SK-N-SH treated with all-trans-retinoic acid at 6 μM for 48 hours (cell line): ENCODE measurements around the gene ACTG2.
"Not testable (repeated sequence)": the region's sequence is repeated elsewhere in the genome, so short reads cannot be mapped to it uniquely, and the experiment has no call there.

Experiments
- ATAC-seq: fragments of 200-7000 bp; cut with Tn5 transposase; 3 replicates; pipeline ENCODE4 v1.9.1; 2020; ENCODE audit warnings: mild to moderate bottlenecking, moderate library complexity
- ARNTL ChIP-seq: fragments of 450-650 bp; formaldehyde crosslinking; IDR thresholded peaks from 2 replicates; pipeline ENCODE4 v1.5.0; 2020; ENCODE audit warnings: low read depth, mild to moderate bottlenecking, moderate library complexity, borderline replicate concordance
- BACH2 ChIP-seq: fragments of 250-450 bp; sonication (Bioruptor Pico); IDR thresholded peaks from 2 replicates; pipeline ENCODE4 v1.9.0; 2021; ENCODE audit warnings: mild to moderate bottlenecking, borderline replicate concordance
- CREB5 ChIP-seq: fragments of 250-450 bp; sonication (Bioruptor Pico); IDR thresholded peaks from 2 replicates; pipeline ENCODE4 v1.5.1; 2020; ENCODE audit warnings: low read depth, mild to moderate bottlenecking, moderate library complexity
- CSRNP3 ChIP-seq: fragments of 250-450 bp; sonication (Bioruptor Pico); IDR thresholded peaks from 2 replicates; pipeline ENCODE4 v1.5.1; 2021; ENCODE audit warnings: mild to moderate bottlenecking, moderate library complexity
- ESRRG ChIP-seq: fragments of 250-450 bp; sonication (Bioruptor Pico); IDR thresholded peaks from 2 replicates; pipeline ENCODE4 v1.6.1; 2021; ENCODE audit warnings: mild to moderate bottlenecking
- GLIS3 ChIP-seq: fragments of 250-450 bp; sonication (Bioruptor Pico); IDR thresholded peaks from 2 replicates; pipeline ENCODE4 v1.5.0; 2020; ENCODE audit warnings: mild to moderate bottlenecking, moderate library complexity
- ISL1 ChIP-seq: fragments of 250-450 bp; sonication (Bioruptor Pico); IDR thresholded peaks from 2 replicates; pipeline ENCODE4 v2.1.2; 2022; ENCODE audit warnings: mild to moderate bottlenecking, moderate library complexity
- OSR1 ChIP-seq: fragments of 250-450 bp; sonication (Bioruptor Pico); IDR thresholded peaks from 2 replicates; pipeline ENCODE4 v1.8.0; 2022; ENCODE audit warnings: moderate library complexity, mild to moderate bottlenecking, inconsistent platforms
- PATZ1 ChIP-seq: fragments of 250-450 bp; sonication (Bioruptor Pico); IDR thresholded peaks from 2 replicates; pipeline ENCODE4 v1.8.0; 2020; ENCODE audit warnings: mild to moderate bottlenecking, moderate library complexity, borderline replicate concordance
- POU6F1 ChIP-seq: fragments of 250-450 bp; sonication (Bioruptor Pico); IDR thresholded peaks from 2 replicates; pipeline ENCODE4 v1.8.0; 2021; ENCODE audit warnings: low read depth, mild to moderate bottlenecking, moderate library complexity, borderline replicate concordance
- PPARA ChIP-seq: fragments of 250-450 bp; sonication (Bioruptor Pico); IDR thresholded peaks from 2 replicates; pipeline ENCODE4 v1.5.0; 2020; ENCODE audit warnings: mild to moderate bottlenecking, borderline replicate concordance
- RARB ChIP-seq: fragments of 250-450 bp; sonication (Bioruptor Pico); IDR thresholded peaks from 2 replicates; pipeline ENCODE4 v1.8.0; 2021; ENCODE audit warnings: mild to moderate bottlenecking, moderate library complexity
- SNAI2 ChIP-seq: fragments of 250-450 bp; sonication (Bioruptor Pico); IDR thresholded peaks from 2 replicates; pipeline ENCODE4 v1.5.0; 2020; ENCODE audit warnings: mild to moderate bottlenecking, moderate library complexity
- TCF4 ChIP-seq: fragments of 250-450 bp; sonication (Bioruptor Pico); IDR thresholded peaks from 2 replicates; pipeline ENCODE4 v1.8.0; 2021; ENCODE audit warnings: mild to moderate bottlenecking, moderate library complexity, borderline replicate concordance
- TOX ChIP-seq: fragments of 250-450 bp; sonication (Bioruptor Pico); IDR thresholded peaks from 2 replicates; pipeline ENCODE4 v1.8.0; 2021; ENCODE audit warnings: mild to moderate bottlenecking, moderate library complexity, borderline replicate concordance
- TSHZ2 ChIP-seq: fragments of 250-450 bp; sonication (Bioruptor Pico); IDR thresholded peaks from 2 replicates; pipeline ENCODE4 v1.5.0; 2020; ENCODE audit warnings: mild to moderate bottlenecking, moderate library complexity
- ZC3H10 ChIP-seq: fragments of 250-450 bp; sonication (Bioruptor Pico); IDR thresholded peaks from 2 replicates; pipeline ENCODE4 v1.5.1; 2021; ENCODE audit warnings: mild to moderate bottlenecking, moderate library complexity
- ZNF70 ChIP-seq: fragments of 450-650 bp; formaldehyde crosslinking; IDR thresholded peaks from 2 replicates; pipeline ENCODE4 v1.5.0; 2020; ENCODE audit warnings: mild to moderate bottlenecking, moderate library complexity
- ZNF8 ChIP-seq: fragments of 450-650 bp; formaldehyde crosslinking; IDR thresholded peaks from 2 replicates; pipeline ENCODE4 v1.5.0; 2020; ENCODE audit warnings: mild to moderate bottlenecking, moderate library complexity

ACTG2 gene

GRCh38 chr2:73885406-73885805 lies 7.4 kb upstream of the ACTG2 start:
- TF ChIP-seq GLIS3 (CRISPR knock-in tag) (no peak), POU6F1 (CRISPR knock-in tag) (no peak), ZC3H10 (CRISPR knock-in tag) (no peak), ZNF8 (CRISPR knock-in tag) (no peak), ZNF70 (no peak), SNAI2 (CRISPR knock-in tag) (no peak), OSR1 (no peak), ESRRG (no peak), ARNTL (CRISPR knock-in tag) (no peak), ISL1 (CRISPR knock-in tag) (no peak), BACH2 (no peak), CSRNP3 (CRISPR knock-in tag) (no peak), TSHZ2 (no peak), TCF4 (CRISPR knock-in tag) (no peak), CREB5 (CRISPR knock-in tag) (no peak), TOX (no peak), RARB (CRISPR knock-in tag) (no peak)
- no peak for ATAC-seq

GRCh38 chr2:73886357-73886756 lies 6.5 kb upstream of the ACTG2 start:
- no peak for TF ChIP-seq RARB (CRISPR knock-in tag)
- no peak for TF ChIP-seq PATZ1 (CRISPR knock-in tag)
- TF ChIP-seq ZNF8 (CRISPR knock-in tag) = no peak
- no peak for TF ChIP-seq TOX
- no peak for TF ChIP-seq PPARA (CRISPR knock-in tag)
- no peak for TF ChIP-seq TCF4 (CRISPR knock-in tag)
- no peak for TF ChIP-seq CREB5 (CRISPR knock-in tag)
- TF ChIP-seq, all 23 proteins: peak for 0
- no peak for ATAC-seq

- not testable (repeated sequence) for ATAC-seq
Observed at GRCh38 chr2:73887596-73888353, 5.0 kb upstream of the ACTG2 start.
